ENCODE measurements around the gene TNFRSF4.

- no peak for TF ChIP-seq SRF (IDR thresholded peaks at IDR 0.05; ENCODE audit: low read depth)
- TF ChIP-seq CTCF (IDR thresholded peaks at IDR 0.05 in 2 of 3, conservative IDR thresholded peaks at IDR 0.05 in 1 of 3; ENCODE audit: borderline replicate concordance in 1 of 3, insufficient read depth in 1 of 3, low read depth in 2 of 3, low read length in 2 of 3): no peak
- TF ChIP-seq MAX (IDR thresholded peaks at IDR 0.05): no peak
- TF ChIP-seq POLR2A (IDR thresholded peaks at IDR 0.05; ENCODE audit: borderline replicate concordance, extremely low read depth, insufficient read depth, insufficient read length): no peak
- TF ChIP-seq EZH2 (IDR thresholded peaks at IDR 0.05): no peak
- no peak for TF ChIP-seq RAD21 (IDR thresholded peaks at IDR 0.05; ENCODE audit: low read depth)
- TF ChIP-seq POLR2AphosphoS5 (IDR thresholded peaks at IDR 0.05; ENCODE audit: low read depth, low read length): no peak
- TF ChIP-seq ZBTB33 (IDR thresholded peaks at IDR 0.05; ENCODE audit: extremely low read depth, insufficient replicate concordance, low read length): no peak
Observed at GRCh38 chr1:1255611-1256010, 41.7 kb upstream of the TNFRSF4 start.

Measured in HCT116 (cell line).